ENCODE measurements around the gene SYNDIG1.

- TF ChIP-seq CTCF (conservative IDR thresholded peaks at IDR 0.05; ENCODE audit: low read depth, low read length) = no peak
- TF ChIP-seq EZH2 (IDR thresholded peaks at IDR 0.05; ENCODE audit: borderline replicate concordance, low read depth, low read length, poor library complexity, severe bottlenecking) = no peak
These were observed 138.0 kb downstream of the SYNDIG1 start for GRCh38 chr20:24607402-24607801.

Data from A673 (cell line).